ENCODE measurements around the gene SUSD6.

Gene SUSD6

GRCh38 chr14:69651664-69652063 is 40.3 kb downstream of the SUSD6 start:
- no peak for DNase-seq

- no peak for DNase-seq
Measured at GRCh38 chr14:69652942-69653684, 41.7 kb downstream of the SUSD6 start.

- DNase-seq, result no peak
Measured at GRCh38 chr14:69654116-69654515, 42.7 kb downstream of the SUSD6 start.

- DNase-seq, result no peak
Measured at GRCh38 chr14:69657950-69658355, 46.6 kb downstream of the SUSD6 start.

- DNase-seq, result no peak
Measured at GRCh38 chr14:69658664-69659261, 47.4 kb downstream of the SUSD6 start.

- DNase-seq, result no peak
Measured at GRCh38 chr14:69660344-69661193, 49.2 kb downstream of the SUSD6 start.

GRCh38 chr14:69661194-69661537 is 49.8 kb downstream of the SUSD6 start:
- no peak for DNase-seq

GRCh38 chr14:69662636-69663299 is 51.4 kb downstream of the SUSD6 start:
- DNase-seq, result no peak

GRCh38 chr14:69663300-69663643 is 51.9 kb downstream of the SUSD6 start:
- no peak for DNase-seq

GRCh38 chr14:69664265-69664664 is 52.9 kb downstream of the SUSD6 start:
- DNase-seq, result no peak

- DNase-seq, result no peak
Measured at GRCh38 chr14:69664865-69665526, 53.6 kb downstream of the SUSD6 start.

- no peak for DNase-seq
Measured at GRCh38 chr14:69665631-69666030, 54.2 kb downstream of the SUSD6 start.

- no peak for DNase-seq
Measured at GRCh38 chr14:69666112-69666511, 54.7 kb downstream of the SUSD6 start.

GRCh38 chr14:69666690-69667211 is 55.4 kb downstream of the SUSD6 start:
- no peak for DNase-seq

- no peak for DNase-seq
Measured at GRCh38 chr14:69667938-69668335, 56.5 kb downstream of the SUSD6 start.

- no peak for DNase-seq
Measured at GRCh38 chr14:69669375-69669774, 58.0 kb downstream of the SUSD6 start.

- DNase-seq, result no peak
Measured at GRCh38 chr14:69670093-69670492, 58.7 kb downstream of the SUSD6 start.

GRCh38 chr14:69671365-69672030 is 60.1 kb downstream of the SUSD6 start:
- no peak for DNase-seq

- DNase-seq, result no peak
Measured at GRCh38 chr14:69672356-69672755, 61.0 kb downstream of the SUSD6 start.

- DNase-seq, result no peak
Measured at GRCh38 chr14:69673104-69673503, 61.7 kb downstream of the SUSD6 start.

- no peak for DNase-seq
Measured at GRCh38 chr14:69673578-69674305, 62.3 kb downstream of the SUSD6 start.

Measured in activated T-cell treated with anti-CD3 and anti-CD28 coated beads, Interleukin-2, amount 50 U/mL, for 1 hour (primary cell).